Measurements from ENCODE around the gene KCNIP4. TPM values are rescaled to one million over a fixed set of nuclear protein-coding genes. Genes with fewer than 3 reads are reported as not detected.

KCNIP4 gene
- total and polyA plus RNA-seq, 7 donors, result 0.03 TPM; not detected in 6

GRCh38 chr4:21845663-21846062 is 102.9 kb downstream of the KCNIP4 start:
- no peak for ATAC-seq
- intact Hi-C loops (cut with DNase I), result no loop called here
- TF ChIP-seq, protein P1, sequence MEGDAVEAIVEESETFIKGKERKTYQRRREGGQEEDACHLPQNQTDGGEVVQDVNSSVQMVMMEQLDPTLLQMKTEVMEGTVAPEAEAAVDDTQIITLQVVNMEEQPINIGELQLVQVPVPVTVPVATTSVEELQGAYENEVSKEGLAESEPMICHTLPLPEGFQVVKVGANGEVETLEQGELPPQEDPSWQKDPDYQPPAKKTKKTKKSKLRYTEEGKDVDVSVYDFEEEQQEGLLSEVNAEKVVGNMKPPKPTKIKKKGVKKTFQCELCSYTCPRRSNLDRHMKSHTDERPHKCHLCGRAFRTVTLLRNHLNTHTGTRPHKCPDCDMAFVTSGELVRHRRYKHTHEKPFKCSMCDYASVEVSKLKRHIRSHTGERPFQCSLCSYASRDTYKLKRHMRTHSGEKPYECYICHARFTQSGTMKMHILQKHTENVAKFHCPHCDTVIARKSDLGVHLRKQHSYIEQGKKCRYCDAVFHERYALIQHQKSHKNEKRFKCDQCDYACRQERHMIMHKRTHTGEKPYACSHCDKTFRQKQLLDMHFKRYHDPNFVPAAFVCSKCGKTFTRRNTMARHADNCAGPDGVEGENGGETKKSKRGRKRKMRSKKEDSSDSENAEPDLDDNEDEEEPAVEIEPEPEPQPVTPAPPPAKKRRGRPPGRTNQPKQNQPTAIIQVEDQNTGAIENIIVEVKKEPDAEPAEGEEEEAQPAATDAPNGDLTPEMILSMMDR (IDR thresholded peaks at IDR 0.05), result no peak

DNA sequence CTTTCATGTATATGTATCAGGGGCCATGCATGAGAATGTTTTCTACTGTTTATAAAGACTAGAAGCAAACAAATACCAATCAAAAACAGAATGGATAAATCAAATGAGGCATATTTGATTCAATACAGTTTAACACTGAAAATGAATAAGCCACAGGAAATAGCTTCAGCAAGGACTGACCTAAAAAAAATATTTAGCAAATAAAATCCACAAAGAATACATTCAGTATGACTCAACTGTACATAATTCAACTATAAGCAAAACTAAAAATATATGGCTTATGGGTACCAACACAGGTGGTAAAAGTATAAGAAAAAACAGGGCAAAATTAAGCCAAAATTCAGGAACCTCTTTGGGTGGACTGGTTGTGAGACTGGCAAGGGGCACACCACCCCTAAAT is 112.9 kb downstream of the KCNIP4 start:
- Histone ChIP-seq H3K9me3 (no peaks in the 10 kb centered on the region), H3K4me1 (no peaks in the 10 kb centered on the region), H3K4me3 (no peak overlapping the region), H3K36me3 (ENCODE audit: insufficient read depth in 1 of 2, low read depth in 1 of 2) (no peaks in the 10 kb centered on the region), H3K27me3 (ENCODE audit: insufficient read depth in 3 of 3, low read length in 2 of 3) (no peaks in the 10 kb centered on the region), H3K27ac (no peak overlapping the region)
- DNase-seq (no peak), ATAC-seq (no peak)
- TF ChIP-seq, protein P1 (IDR thresholded peaks at IDR 0.05), result no peak
- intact Hi-C loops (cut with DNase I), result no loop called here

More at GRCh38 chr4:21845663-21846062, 102.9 kb downstream of the KCNIP4 start:
- WGBS, 3 donors, result 73 to 77% (median 76%) methylated on average over 4 of the region's 4 CpGs
- H3K4me3 ChIP-seq, result no peak overlapping the region
- no peaks in the 10 kb centered on the region for H3K36me3 ChIP-seq (ENCODE audit: insufficient read depth in 1 of 2, low read depth in 1 of 2)
- no peak for DNase-seq
- no peaks in the 10 kb centered on the region for H3K27me3 ChIP-seq (ENCODE audit: insufficient read depth in 3 of 3, low read length in 2 of 3)
- H3K27ac ChIP-seq, result no peak overlapping the region
- no peaks in the 10 kb centered on the region for H3K9me3 ChIP-seq
- H3K4me1 ChIP-seq, result no peaks in the 10 kb centered on the region

GRCh38 chr4:21830272-21830671 is 118.3 kb downstream of the KCNIP4 start:
- no peak for DNase-seq
- 71 to 85% (median 85%) methylated on average over 5 of the region's 5 CpGs for WGBS, 3 donors
- ATAC-seq, result no peak

DNA sequence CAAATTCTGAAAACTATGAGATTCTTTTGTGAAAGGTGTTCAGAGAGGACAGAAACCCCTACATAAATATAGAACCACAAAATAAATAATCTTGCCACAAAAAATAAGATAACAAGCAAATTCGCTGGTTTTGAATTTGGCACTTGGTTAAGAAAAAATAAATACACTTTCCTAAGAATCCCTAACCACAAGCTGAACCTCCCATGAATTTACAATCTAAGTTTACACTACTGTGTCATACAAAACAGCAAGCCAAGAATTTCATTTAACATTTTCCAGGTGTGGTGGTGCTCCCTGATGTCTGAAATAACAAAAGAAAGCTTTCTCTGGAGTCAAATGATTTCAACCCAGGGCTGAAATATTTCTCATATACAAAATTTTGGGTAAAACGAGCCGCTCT is 121.0 kb downstream of the KCNIP4 start:
- intact Hi-C loops (cut with DNase I), result no loop called here
- Histone ChIP-seq H3K27ac (no peak overlapping the region), H3K36me3 (ENCODE audit: insufficient read depth in 1 of 2, low read depth in 1 of 2) (no peaks in the 10 kb centered on the region), H3K27me3 (ENCODE audit: insufficient read depth in 3 of 3, low read length in 2 of 3) (no peaks in the 10 kb centered on the region), H3K4me1 (no peaks in the 10 kb centered on the region), H3K9me3 (no peaks in the 10 kb centered on the region), H3K4me3 (no peak overlapping the region)
- DNase-seq, result no peak
- TF ChIP-seq, protein P1 (IDR thresholded peaks at IDR 0.05), result no peak
- WGBS, 3 donors, result 74 to 77% (median 75%) methylated on average over 3 of the region's 3 CpGs
- ATAC-seq, result no peak

More at GRCh38 chr4:21830272-21830671, 118.3 kb downstream of the KCNIP4 start:
- Histone ChIP-seq H3K27ac (no peak overlapping the region), H3K36me3 (ENCODE audit: insufficient read depth in 1 of 2, low read depth in 1 of 2) (no peaks in the 10 kb centered on the region), H3K4me1 (no peaks in the 10 kb centered on the region), H3K9me3 (no peaks in the 10 kb centered on the region), H3K4me3 (no peak overlapping the region), H3K27me3 (ENCODE audit: insufficient read depth in 3 of 3, low read length in 2 of 3) (no peaks in the 10 kb centered on the region)
- intact Hi-C loops (cut with DNase I), result no loop called here
- TF ChIP-seq, protein P1 (IDR thresholded peaks at IDR 0.05), result no peak

- WGBS, 3 donors, result 80 to 82% (median 82%) methylated on average over 4 of the region's 4 CpGs
- Histone ChIP-seq H3K27me3 (ENCODE audit: insufficient read depth in 3 of 3, low read length in 2 of 3) (no peaks in the 10 kb centered on the region), H3K27ac (no peak overlapping the region), H3K4me1 (no peaks in the 10 kb centered on the region), H3K36me3 (ENCODE audit: insufficient read depth in 1 of 2, low read depth in 1 of 2) (no peaks in the 10 kb centered on the region), H3K9me3 (no peaks in the 10 kb centered on the region), H3K4me3 (no peak overlapping the region)
- TF ChIP-seq, protein P1 (IDR thresholded peaks at IDR 0.05), result no peak
- intact Hi-C loops (cut with DNase I), result no loop called here
- no peak for ATAC-seq
- DNase-seq, result no peak
Observed at GRCh38 chr4:21826071-21826470, 122.5 kb downstream of the KCNIP4 start.

Data from psoas muscle (tissue), 8 donors.